NCI-H146 (cell line): ENCODE results near the gene TOM1.

Source experiments
- DNase-seq: peaks from one replicate; lab custom pipeline; 2025; lab: John Stamatoyannopoulos, UW

TOM1 gene

GRCh38 chr22:35369996-35370395 lies 70.3 kb downstream of the TOM1 start:
- no peak for DNase-seq

- no peak for DNase-seq
These were observed 74.1 kb downstream of the TOM1 start for GRCh38 chr22:35373781-35374180.

GRCh38 chr22:35375031-35375430 lies 75.3 kb downstream of the TOM1 start:
- no peak for DNase-seq

GRCh38 chr22:35375526-35375925 lies 75.8 kb downstream of the TOM1 start:
- no peak for DNase-seq

- peak; percentile 74 for DNase-seq
These were observed 77.2 kb downstream of the TOM1 start for GRCh38 chr22:35376728-35377472.

GRCh38 chr22:35377735-35378134 lies 78.0 kb downstream of the TOM1 start:
- no peak for DNase-seq

GRCh38 chr22:35378621-35379020 lies 78.9 kb downstream of the TOM1 start:
- DNase-seq, result no peak

GRCh38 chr22:35379146-35379993 lies 79.7 kb downstream of the TOM1 start:
- DNase-seq, result no peak

GRCh38 chr22:35380013-35380412 lies 80.3 kb downstream of the TOM1 start:
- DNase-seq, result no peak

GRCh38 chr22:35380537-35381423 lies 81.1 kb downstream of the TOM1 start, which contains the start of gene HMOX1:
HMOX1 (plus strand) TSS chr22:35381096; CDS start chr22:35381174, 78 bp downstream.
- peak; percentile 75 for DNase-seq

- no peak for DNase-seq
These were observed 81.8 kb downstream of the TOM1 start for GRCh38 chr22:35381424-35382009.

GRCh38 chr22:35383679-35384071 lies 84.0 kb downstream of the TOM1 start:
- DNase-seq, result no peak

- DNase-seq, result no peak
These were observed 84.8 kb downstream of the TOM1 start for GRCh38 chr22:35384527-35384926.

- DNase-seq, result no peak
These were observed 85.4 kb downstream of the TOM1 start for GRCh38 chr22:35384975-35385588.

- no peak for DNase-seq
These were observed 87.1 kb downstream of the TOM1 start for GRCh38 chr22:35386670-35387288.

- no peak for DNase-seq
These were observed 91.2 kb downstream of the TOM1 start for GRCh38 chr22:35390933-35391332.

- DNase-seq, result no peak
These were observed 92.7 kb downstream of the TOM1 start for GRCh38 chr22:35392357-35392756.

- DNase-seq, result no peak
These were observed 93.7 kb downstream of the TOM1 start for GRCh38 chr22:35393116-35394010.

GRCh38 chr22:35394011-35394312 lies 94.3 kb downstream of the TOM1 start:
- DNase-seq, result no peak
